ENCODE data around the gene UQCRHL.

DNA sequence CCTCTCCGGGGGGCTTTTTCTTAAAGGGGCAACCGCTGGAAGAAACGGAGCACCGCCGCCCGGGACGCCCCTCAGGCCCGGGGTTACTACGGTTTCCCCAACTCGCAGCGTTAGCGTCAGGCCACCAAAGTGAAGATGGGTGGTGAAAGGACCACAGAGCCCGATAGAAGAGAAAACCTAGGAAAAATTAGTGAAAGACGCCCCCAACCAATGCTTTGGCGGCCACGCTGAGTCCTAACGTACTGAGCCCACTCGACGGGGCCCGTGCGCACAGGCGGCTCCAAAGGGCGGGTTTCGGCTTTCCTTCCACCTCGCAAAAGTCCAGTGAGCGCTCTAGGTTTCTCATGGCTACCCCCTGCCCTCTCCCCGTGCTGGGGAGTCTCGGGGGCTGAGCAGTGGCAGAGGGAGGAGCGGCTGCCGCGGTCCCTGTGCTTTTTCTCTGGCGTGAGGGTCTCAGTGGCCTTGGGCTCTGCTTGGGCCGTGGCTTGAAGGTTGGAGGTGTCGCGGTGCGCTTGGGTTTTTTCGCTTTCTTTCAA is 27.8 kb upstream of the UQCRHL start:
- TF ChIP-seq, protein P1, sequence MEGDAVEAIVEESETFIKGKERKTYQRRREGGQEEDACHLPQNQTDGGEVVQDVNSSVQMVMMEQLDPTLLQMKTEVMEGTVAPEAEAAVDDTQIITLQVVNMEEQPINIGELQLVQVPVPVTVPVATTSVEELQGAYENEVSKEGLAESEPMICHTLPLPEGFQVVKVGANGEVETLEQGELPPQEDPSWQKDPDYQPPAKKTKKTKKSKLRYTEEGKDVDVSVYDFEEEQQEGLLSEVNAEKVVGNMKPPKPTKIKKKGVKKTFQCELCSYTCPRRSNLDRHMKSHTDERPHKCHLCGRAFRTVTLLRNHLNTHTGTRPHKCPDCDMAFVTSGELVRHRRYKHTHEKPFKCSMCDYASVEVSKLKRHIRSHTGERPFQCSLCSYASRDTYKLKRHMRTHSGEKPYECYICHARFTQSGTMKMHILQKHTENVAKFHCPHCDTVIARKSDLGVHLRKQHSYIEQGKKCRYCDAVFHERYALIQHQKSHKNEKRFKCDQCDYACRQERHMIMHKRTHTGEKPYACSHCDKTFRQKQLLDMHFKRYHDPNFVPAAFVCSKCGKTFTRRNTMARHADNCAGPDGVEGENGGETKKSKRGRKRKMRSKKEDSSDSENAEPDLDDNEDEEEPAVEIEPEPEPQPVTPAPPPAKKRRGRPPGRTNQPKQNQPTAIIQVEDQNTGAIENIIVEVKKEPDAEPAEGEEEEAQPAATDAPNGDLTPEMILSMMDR (IDR thresholded peaks at IDR 0.05; ENCODE audit: low read depth, low read length): no peak
- no peak for TF ChIP-seq EZH2phosphoT487 (IDR thresholded peaks at IDR 0.05; ENCODE audit: low read depth)
